NCI-H1694 (cell line): ENCODE measurements around the gene LTBP3.
"Not testable (repeated sequence)": the region's sequence is repeated elsewhere in the genome, so short reads cannot be mapped to it uniquely, and the experiment has no call there.

Experiments
- DNase-seq: peaks from one replicate; lab custom pipeline; 2025; lab: John Stamatoyannopoulos, UW

LTBP3 gene

DNA sequence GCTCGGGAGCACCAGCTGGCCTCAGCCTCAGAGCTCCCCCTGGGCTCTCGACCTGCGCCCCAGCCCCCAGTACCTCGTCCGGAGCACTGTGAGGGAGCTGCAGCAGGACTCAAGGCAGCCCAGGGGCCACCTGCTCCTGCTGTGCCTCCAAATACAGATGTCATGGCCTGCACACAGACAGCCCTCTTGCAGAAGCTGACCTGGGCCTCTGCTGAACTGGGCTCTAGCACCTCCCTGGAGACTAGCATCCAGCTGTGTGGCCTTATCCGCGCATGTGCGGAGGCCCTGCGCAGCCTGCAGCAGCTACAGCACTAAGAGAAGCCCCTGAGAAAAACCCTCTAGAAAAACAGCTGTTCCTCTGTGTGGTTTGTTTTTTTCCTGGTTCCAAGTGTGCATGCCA lies 13.3 kb upstream of the LTBP3 start:
- DNase-seq: no peak

DNA sequence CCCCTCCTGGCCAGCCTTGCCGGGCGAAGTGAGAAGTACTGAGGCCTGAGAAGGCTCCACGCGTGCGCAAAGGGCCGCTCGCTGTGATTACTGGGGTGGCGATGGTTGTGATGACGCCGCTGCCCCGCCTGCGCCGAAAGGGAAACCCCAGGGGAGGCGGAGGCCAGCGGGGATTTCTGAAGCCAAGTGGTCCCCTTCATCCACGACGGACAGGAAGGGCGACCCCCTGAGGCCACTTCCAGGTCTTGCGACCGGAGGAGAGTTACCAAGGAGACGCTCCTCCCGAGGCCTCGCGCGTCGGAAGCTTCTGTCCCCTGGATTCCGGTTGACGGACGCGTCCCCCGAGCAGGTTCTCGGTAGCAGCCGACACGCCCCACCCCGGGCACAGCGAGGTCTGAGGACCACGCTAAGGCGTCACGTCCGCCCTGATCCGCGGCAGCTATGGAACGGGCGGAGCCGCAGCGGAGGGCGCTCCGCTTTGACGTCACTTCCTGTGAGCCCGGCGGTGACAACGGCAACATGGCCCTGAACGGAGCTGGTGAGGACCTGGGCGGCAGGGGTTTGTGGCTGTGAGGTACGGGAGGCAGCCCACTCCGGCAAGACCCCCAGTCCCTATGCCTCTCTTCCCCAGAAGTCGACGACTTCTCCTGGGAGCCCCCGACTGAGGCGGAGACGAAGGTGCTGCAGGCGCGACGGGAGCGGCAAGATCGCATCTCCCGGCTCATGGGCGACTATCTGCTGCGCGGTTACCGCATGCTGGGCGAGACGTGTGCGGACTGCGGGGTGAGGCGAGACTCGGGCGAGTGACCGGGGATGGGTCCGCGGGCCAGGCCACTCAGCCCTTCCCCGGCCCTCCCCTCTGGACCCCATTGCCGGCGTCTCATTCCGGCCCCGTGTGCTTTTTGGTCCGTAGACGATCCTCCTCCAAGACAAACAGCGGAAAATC lies 12.1 kb upstream of the LTBP3 start, which contains the start of gene ZNRD2:
ZNRD2 (plus strand) TSS at position 505 of the 946 bp plus-strand sequence; CDS start at position 520, 15 bp downstream.
- peak; percentile 93 for DNase-seq

DNA sequence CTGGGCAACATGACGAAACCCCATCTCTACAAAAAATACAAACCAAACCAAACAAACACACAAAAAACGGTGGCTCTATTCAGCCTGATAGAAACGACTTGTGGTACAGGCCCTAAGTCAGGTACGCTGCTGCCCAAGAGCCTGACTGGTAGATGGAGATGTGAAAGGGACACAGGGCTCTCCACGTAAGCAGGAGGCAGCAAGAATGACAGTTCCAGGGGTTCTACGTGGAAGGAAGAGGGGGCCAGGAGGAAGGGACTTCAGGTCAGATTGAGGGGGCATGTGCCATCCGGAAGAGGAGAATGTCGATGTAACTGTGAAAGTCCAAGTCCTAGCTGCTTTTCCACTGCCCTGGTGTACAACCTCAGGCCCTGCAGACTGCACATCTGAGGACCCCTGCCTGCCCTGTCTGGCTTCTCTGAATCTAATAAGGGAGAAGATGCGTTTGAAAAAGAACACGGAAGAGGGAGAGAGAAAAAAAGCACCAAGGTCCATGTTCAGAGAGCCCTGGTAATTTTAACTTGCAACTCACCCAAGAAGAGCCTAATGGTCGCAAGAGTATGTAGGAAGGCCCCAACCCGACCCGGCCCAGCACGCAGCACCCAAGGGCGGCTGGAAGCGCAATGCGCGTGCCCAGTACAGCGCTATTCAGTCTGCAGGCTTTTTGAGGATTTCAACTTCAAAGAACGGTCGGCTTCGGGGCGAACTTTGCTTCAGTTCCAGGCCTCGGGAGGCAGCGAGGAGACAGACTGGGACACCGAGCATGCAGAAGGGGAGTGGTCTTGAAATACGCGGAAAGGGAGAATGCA lies 11.2 kb upstream of the LTBP3 start:
- no peak for DNase-seq

DNA sequence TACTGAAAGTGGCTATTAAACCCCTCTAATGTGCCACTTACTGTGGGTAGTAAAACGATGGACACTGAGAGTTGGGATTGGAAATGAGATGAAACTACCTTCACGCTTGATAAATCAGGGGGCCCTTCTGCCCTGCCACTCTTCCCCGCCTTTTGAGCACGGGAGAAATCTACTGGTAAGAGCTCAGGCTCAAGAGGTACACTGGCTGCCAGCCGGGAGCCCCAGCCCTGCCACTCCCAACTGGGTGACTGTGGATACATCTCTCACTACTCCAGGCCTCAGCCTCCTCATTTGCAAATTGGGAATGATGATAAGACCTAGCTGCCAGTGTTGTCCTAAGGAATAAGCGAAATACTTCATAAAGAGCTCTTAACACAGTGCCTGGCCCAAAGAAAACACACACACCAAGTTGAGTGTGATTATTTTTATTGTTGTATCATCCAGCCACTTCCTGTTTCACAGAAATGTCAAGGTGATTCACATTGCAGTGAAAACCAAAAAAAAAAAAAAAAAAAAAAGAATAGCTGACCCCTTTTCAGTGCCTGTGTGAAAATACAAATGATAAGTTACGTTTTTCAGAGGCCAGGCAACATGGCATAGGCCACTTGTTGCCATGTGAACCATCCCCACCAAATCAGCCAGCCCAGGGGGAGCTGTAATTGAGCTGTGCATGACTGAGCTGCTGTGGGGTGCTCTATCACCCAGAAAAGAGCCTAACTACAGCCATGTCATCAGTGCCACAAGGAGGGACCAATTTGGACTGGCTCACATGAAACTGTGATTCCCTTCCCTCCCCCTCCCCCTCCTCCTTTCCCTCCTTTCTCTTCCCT lies 7.7 kb upstream of the LTBP3 start:
- no peak for DNase-seq

DNA sequence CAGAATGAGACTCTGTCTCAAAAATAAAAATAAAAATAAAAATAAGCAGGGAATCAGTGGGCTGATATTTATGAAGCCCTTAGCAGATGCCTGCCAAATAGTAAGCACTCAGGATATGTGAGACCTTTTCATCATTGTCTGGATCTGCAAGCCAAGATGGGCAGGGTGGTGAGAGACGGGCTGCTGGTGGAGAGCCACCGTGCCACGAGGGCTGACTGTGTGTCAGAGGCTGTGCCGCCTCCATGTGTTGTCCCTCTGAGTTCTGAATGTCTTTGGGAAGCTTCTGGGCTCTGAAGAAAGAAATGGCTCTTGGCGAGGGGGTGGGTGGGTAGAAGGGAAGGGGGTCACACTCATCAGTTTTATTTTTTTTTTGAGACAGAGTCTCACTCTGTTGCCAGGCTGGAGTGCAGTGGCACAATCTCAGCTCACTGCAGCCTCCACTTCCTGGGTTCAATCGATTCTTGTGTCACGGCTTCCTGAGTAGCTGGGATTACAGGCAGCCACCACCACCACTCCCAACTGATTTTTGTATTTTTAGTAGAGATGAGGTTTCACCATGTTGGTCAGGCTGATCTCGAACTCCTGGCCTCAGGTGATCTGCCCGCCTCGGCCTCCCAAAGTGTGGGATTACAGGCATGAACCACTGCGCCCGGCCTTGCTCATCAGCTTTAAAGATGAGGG lies 6.9 kb upstream of the LTBP3 start:
- DNase-seq: not testable (repeated sequence)

DNA sequence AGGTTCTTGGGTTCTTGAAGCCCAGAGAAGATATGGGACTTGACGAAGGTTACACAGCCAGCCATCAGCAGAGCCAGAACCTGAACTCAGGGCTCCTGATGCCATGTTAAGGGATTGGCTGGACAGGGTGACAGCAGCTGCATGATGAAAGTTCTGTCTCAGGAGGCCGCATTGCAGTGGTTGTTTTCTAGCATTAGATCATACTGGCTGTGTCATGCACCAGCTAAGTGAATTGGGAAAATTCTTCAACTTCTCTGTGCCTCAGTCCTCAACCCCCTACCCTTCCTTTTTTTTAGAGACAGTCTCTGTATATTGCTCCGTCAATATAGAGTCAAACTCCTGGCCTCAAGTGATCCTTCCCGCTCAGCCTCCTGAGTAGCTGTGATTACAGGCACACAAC lies 5.4 kb upstream of the LTBP3 start:
- DNase-seq: no peak

DNA sequence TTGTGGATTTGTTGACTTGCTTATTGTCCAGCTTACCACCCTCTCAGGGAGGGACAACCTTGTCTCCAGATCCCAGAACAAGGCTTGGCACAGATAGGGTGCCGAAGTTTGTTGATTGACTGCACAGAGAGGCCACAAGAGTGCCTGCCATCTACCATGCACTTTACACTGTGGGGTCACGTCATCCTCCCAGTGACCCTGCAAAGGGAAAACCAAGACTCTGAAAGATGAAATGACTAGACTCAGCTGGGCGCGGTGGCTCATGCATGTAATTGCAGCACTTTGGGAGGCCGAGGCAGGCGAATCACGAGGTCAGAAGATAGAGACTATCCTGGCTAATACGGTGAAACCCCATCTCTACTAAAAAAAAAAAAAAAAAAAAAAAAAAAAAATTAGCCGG lies 4.6 kb upstream of the LTBP3 start:
- DNase-seq: no peak

DNA sequence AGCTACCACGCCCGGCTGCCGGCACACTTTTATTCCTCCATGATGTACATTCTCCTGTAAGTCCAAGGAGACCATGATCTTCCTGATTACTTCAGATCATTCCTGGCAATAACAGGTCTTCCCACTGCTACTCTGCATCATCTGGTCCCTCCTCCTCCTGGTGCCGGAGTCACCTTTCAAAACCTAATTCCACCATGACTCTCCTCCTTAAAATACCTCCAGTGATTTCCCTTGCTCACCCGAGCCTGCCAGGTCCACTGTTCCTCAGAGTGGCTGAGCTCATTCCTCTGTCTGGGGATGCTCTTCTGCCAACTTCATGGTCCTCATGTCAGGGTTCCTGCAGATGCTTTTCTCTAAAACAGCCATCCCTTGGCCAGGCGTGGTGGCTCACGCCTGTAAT lies 3.9 kb upstream of the LTBP3 start:
- DNase-seq: no peak

DNA sequence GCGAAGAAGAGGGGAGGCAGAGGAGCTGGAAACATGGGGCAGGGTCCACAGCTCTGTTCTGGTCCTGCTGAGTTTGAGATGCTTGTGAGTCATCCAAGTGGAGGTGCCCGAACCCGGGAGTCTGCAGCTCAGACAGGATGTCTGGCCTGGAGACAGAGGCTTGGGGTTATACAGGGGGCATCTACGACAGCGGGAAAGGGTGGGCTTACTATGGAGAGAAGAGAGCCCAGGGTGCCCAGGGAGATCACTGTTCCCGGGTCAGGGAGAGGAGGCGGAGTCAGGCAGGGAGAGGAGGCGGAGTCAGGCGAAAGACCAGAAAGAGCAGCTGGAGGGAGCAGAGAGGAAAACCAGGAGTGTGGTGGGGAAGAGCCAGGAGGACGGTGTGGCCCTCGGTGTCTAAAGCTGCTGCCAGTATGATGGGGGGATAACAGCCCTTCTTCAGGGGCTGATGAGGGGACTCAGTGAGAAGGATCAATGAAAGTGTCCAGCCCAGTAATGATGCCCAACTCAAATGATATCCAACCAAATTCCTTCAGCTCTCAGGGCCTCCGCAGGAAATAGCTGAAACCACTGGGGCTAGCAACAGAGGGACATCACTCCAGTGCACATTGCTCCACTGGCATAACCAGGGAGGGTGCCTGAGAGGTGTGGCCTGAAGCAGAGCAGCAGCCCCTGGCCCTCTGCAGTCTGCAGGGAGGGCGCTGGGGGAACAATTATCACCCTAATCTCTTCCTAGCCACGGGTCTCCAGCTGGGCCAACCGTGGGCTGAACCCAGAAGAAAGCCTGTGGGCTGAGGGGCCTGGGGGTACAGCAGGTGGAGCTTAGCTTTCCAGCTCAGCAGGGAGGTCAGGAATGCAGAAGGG lies 2.6 kb upstream of the LTBP3 start:
- DNase-seq: peak; percentile 66

DNA sequence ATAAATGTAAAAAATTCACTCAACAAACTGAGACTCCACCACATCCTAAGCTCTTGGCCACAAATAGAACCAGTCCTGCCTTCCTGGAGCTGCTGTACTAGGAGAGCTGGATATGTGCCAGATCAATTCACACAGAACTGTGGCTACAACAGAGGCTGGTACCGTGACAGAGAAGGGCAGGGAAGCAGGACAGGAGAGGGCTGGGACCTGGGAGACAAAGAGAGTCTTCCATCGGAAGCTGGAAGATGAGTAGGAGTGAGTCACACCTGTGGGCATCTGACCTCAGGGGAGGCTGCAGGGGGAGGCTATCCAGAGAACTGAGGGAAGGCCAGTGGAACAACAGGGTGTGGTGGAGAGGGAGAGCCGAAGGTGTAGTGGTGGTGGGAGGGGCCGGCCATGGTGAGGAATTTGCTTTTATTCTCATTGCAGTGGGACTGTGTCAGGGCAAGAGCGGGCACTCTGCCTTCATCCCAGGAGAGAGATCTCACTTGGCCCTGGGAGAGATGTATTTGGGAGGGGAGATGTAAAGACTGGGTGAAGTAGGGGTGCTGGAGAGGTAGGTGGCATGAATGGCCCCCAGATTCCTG lies 1.9 kb upstream of the LTBP3 start:
- peak; percentile 20 for DNase-seq

DNA sequence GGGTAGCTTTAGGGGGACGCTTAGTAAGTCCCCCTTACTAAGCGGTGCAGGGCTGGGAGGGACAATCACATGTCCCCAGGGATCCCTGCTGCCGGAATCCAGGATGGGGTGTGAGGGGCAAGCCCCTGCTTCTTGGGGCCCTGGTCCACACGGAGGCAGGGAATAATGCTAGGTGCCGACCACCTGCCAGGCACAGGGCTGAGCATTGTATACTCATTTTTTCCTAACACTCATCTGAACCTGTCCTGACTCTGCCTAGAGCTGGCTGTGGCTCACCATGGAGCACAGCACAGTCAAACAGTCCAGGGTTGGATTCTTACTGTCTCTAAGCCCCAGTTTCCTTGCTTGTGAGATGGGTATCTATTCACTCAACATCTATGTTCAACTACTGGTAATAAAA lies 1.4 kb upstream of the LTBP3 start:
- DNase-seq: no peak

DNA sequence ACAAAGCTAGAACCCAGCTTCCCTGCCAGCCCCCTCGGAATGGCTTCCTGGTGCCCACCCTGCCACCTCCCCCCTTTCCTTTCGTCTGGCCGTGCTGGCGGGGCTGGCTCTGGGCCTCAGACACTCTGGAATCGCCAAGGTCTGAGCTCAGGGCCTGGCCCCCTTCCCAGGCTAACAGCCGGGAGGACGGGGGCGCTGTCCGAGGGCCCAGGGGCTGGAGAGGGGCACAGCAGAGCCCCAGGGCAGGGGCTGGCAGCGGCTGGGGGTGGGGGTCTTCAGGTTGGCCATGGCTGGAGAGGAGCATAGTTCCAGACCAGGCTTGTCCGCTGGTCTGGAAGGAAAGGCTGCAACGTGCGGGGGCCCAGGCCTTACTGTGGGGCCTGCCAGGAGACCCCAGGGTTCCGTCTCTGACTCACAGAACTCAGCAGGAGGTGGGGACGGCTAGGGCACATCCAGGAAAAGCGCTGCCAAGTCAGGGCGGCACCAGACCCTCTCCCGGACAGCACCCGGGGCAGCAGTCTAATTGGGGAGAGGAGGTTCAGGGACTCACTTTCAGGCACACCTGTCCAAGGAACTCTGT lies 861 bp upstream of the LTBP3 start:
- DNase-seq: no peak

DNA sequence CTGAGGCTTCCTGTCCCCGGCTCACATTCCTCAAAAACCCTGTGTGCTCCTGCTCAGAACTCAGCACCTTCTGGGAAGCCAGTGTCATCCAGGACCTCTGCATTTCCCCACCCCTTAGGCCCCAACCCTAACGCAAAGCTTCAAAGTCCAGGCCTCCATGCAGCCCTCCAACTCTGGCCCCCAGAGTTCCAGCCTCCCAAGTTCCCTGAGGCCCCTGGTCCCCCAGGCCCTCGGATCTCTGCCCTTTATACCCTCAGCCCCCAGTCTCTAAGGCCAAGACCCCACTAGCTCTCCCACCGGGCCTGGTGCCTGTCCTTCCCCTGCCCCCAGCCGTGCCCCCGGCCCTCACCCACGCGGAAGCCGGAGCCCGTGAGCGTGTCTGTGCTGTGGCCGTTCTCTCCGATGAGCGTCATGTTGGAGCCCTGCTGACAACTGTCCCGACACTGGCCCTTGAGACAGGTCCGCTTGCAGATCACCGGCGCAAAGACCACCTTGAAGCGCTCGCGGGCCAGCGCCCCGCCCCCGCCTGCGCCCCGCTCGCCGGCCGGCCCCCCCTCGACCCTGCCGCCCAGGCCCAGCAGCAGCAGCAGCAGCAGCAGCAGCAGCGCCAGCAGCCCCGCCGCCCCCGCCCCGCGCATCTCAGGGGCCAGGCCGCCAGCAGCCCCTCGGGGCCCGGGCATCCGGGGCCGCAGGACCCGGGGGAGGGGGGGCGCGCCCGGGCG lies 718 bp downstream of the LTBP3 start:
- no peak for DNase-seq

DNA sequence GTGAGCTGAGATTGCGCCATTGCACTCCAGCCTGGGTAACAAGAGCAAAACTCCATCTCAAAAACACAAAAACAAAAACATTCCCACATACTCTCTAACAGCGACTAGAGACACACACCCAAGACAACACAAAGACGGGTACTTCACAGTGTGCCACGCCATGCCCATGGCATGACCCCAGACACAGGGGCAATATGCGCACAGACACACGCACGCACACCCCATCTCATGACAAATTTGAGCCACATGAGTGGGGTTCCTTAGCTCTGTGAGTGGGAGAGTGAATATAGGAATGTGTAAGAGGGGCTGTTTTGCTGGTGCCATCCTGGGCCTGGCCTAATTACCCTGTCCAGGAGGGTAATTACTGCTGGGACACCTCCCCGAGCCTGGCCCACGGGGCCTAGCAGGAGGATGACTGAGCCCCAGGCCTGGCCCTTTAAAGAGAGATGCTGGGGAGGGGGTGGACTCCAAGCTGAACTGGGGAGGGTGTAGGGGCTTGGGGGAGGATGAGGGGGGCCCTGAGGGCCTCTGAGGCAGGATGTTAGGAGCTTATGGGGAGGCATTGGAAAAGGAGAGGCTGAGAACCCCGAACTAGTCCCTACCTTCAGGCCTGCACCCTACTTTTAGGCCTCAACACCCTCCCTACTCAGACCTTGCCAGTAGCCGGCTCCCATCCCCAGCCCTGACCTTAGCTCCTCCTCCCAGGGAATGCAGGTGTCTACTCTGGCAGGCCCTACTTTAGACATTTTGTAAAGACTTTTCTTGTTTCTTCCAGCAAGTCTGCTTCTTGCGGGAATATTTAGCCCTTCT lies 1.5 kb downstream of the LTBP3 start:
- no peak for DNase-seq

DNA sequence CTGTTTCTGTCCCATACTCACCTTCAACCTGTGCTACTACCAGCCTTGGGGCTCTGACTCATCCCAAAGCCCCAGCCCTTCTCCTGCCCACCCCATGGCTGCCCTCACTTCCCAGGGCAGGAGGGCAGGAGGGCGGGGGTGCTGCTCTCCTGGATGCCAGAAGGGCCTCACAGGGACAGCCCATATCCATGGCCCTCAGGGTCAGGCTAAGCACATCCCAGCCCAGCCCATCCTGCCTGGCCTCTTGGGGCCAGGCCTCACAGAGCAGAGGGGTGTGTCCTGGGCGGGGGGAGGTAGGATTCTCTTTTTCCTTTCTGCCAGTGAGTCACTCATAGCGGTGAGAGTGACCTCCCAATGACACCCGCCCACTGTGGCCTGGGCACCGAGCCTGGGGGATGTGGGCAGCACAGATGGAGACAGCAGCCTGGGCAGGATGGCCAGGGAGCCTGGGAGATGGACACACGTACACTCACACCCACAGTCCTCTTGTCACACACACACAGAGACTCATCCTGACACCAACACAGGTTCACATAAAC lies 2.4 kb downstream of the LTBP3 start:
- no peak for DNase-seq

DNA sequence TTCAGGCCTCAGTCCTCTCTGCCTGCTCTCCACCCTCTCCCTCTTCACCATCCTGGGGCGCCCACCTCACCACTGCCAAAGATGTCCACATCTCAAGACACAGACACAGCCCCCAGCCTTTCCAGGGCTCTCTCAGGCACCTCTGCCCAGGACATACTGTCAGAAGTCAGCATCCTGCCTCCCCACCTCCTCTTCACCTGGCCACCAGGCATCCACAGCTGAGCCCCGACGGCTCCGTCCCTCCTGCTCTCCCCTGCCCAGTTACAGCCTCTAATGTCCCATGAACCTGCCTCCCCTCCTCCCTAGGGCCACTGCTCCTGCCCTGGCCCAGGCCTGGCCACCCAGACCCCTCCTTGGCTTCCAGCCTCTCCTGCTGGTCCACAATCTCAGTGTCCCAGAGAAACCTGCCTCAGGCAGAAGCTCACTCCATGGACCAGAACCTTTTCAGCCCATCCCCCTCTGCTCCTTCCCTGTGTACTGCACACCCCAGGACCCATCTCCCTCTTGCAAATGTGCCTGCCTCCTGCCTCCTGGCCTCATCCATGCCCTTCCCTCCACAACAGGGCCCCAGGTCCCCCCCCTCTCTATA lies 3.2 kb downstream of the LTBP3 start:
- DNase-seq: no peak

DNA sequence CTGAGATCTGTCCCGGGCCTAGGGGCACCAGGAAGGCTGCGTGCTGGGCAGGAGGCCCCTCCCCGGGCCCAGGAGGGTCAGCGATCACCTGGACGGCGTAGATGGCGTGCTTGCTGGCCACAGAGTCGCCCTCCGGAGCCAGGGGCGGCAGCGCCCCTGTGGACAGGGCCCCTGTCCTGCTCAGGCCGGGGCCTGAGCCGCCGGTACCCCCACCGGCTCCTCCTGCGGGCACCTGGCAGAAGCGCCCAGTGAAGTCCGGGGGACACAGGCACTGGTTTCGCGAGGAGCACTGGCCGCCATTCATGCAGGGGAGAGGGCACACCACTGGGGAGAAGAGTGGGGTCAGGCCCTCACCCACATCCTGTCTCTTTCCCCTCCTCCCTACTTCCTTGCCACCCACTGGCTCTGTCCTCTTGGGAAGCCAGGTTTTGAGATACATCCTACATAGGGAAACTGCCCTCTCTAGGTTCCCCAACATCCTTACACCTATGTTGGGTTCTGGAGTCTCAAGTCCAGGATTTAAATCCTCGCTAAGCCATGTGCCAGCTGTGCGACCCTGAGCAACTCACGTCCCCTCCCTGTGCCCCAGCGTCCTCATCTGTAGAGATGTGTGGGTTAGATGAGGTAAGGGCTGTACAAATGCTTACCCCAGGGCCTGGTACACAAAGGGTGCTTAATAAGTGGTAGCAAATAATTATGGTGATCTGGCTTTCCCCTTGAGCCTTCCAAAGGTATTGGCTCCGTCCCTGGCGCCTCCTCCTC lies 3.9 kb downstream of the LTBP3 start:
- DNase-seq: no peak
